ENCODE measurements around the gene GABRD.

The GABRD gene

DNA sequence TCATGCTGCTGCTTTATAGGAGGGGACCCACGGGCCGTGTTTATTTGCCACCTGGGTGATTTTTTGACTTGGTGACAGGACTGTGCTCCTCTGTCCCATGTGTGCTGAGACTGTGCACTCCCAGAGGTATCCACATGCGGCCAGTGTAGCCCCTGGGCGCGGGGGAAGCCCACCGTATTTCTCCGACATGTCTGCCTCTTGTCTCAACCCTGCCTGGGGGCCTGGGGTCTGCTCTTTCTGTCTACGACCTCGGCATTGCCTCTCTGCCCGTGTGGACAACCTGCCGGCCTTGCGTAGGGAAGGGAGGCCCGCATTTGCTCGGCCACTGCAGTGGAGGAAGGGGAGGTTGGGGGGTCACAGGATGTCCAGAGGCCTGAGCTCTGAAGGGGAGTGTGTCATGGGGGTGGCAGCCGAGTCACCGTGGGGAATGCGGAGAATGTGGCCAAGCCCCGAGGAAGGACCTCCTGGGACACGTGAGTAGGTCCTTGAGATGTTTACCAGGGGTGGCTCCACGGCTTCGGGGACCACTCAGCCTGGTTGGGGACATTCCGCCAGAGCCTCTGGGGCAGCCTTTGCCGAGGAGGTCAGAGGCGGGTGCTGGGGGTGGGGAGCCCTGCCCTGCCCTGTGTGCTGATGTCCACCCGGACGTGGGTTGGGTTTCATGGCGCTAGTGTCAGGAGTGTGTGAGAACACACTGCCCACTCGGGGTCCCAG, 42.1 kb downstream of the GABRD start:
- H3K9me3 ChIP-seq: no peaks in the 10 kb centered on the region
- no peak for TF ChIP-seq CTCF (IDR thresholded peaks at IDR 0.05)

GRCh38 chr1:2065699-2066098, 46.6 kb downstream of the GABRD start:
- H3K36me3 ChIP-seq: no peaks in the 10 kb centered on the region
- no peaks in the 10 kb centered on the region for H3K9me3 ChIP-seq
- H3K4me3 ChIP-seq (ENCODE audit: low read depth in 1 of 2, low read length in 1 of 2): no peak overlapping the region
- no peak overlapping the region for H3K27ac ChIP-seq
- no peak for TF ChIP-seq CTCF (IDR thresholded peaks at IDR 0.05)
- H3K4me1 ChIP-seq (ENCODE audit: control insufficient read depth in 1 of 2, insufficient read depth in 1 of 2, low read depth in 1 of 2, low read length in 1 of 2): no peaks in the 10 kb centered on the region
- no peaks in the 10 kb centered on the region for H3K27me3 ChIP-seq

More for the DNA sequence above, 42.1 kb downstream of the GABRD start:
- no peak overlapping the region for H3K4me3 ChIP-seq (ENCODE audit: low read depth in 1 of 2, low read length in 1 of 2)
- H3K4me1 ChIP-seq (ENCODE audit: control insufficient read depth in 1 of 2, insufficient read depth in 1 of 2, low read depth in 1 of 2, low read length in 1 of 2): no peaks in the 10 kb centered on the region
- no peak overlapping the region for H3K27ac ChIP-seq
- no peaks in the 10 kb centered on the region for H3K36me3 ChIP-seq
- no peaks in the 10 kb centered on the region for H3K27me3 ChIP-seq

- no peaks in the 10 kb centered on the region for H3K4me1 ChIP-seq (ENCODE audit: control insufficient read depth in 1 of 2, insufficient read depth in 1 of 2, low read depth in 1 of 2, low read length in 1 of 2)
- TF ChIP-seq CTCF (IDR thresholded peaks at IDR 0.05): no peak
These were observed 48.2 kb downstream of the GABRD start for GRCh38 chr1:2067393-2067792.

DNA sequence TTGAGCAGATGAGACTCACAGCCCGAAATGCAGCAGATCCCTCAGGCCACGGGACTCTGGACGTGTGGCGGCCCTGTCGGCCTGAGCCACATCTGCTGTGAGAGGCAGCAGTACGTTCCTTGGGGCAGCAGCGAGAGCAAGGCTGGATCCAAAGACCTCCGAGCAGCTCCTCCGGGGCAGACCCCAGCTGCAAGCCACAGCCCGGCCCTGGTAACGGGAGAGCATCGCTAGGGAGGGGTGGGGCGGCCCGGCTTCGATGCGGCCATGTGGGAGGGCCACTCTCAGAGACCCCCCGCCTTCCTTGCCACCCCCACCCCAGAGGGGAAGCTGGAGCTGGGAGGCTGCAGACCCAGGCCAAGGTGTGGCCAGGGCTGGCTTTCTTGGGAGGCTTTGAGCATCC, 48.8 kb downstream of the GABRD start:
- Histone ChIP-seq H3K36me3 (no peaks in the 10 kb centered on the region), H3K27ac (no peak overlapping the region), H3K27me3 (no peaks in the 10 kb centered on the region), H3K4me3 (ENCODE audit: low read depth in 1 of 2, low read length in 1 of 2) (no peak overlapping the region), H3K9me3 (no peaks in the 10 kb centered on the region), H3K4me1 (ENCODE audit: control insufficient read depth in 1 of 2, insufficient read depth in 1 of 2, low read depth in 1 of 2, low read length in 1 of 2) (no peaks in the 10 kb centered on the region)
- no peak for TF ChIP-seq CTCF (IDR thresholded peaks at IDR 0.05)

More at GRCh38 chr1:2067393-2067792, 48.2 kb downstream of the GABRD start:
- Histone ChIP-seq H3K4me3 (ENCODE audit: low read depth in 1 of 2, low read length in 1 of 2) (no peak overlapping the region), H3K9me3 (no peaks in the 10 kb centered on the region), H3K27me3 (no peaks in the 10 kb centered on the region), H3K36me3 (no peaks in the 10 kb centered on the region), H3K27ac (no peak overlapping the region)

- Histone ChIP-seq H3K4me1 (ENCODE audit: control insufficient read depth in 1 of 2, insufficient read depth in 1 of 2, low read depth in 1 of 2, low read length in 1 of 2) (no peaks in the 10 kb centered on the region), H3K4me3 (ENCODE audit: low read depth in 1 of 2, low read length in 1 of 2) (no peak overlapping the region), H3K27me3 (no peaks in the 10 kb centered on the region), H3K27ac (no peak overlapping the region), H3K36me3 (no peaks in the 10 kb centered on the region), H3K9me3 (no peaks in the 10 kb centered on the region)
- TF ChIP-seq CTCF (IDR thresholded peaks at IDR 0.05): no peak
These were observed 49.8 kb downstream of the GABRD start for GRCh38 chr1:2068951-2069350.

Data from neutrophil (primary cell).